ENCODE measurements around the gene CEMIP.
A peak's percentile ranks its signal among the peaks of the same experiment; 100 is the strongest.
"Not testable (repeated sequence)": the region's sequence is repeated elsewhere in the genome, so short reads cannot be mapped to it uniquely, and the experiment has no call there.

Gene CEMIP

GRCh38 chr15:80763235-80763634 lies 15.9 kb upstream of the CEMIP start:
- DNase-seq: not testable (repeated sequence)

- DNase-seq: no peak
Observed at GRCh38 chr15:80764535-80764934, 14.6 kb upstream of the CEMIP start.

- no peak for DNase-seq
Observed at GRCh38 chr15:80766275-80766674, 12.9 kb upstream of the CEMIP start.

- DNase-seq: no peak
Observed at GRCh38 chr15:80768158-80768557, 11.0 kb upstream of the CEMIP start.

- no peak for DNase-seq
Observed at GRCh38 chr15:80769153-80769828, 9.9 kb upstream of the CEMIP start.

- no peak for DNase-seq
Observed at GRCh38 chr15:80769829-80770705, 9.1 kb upstream of the CEMIP start.

GRCh38 chr15:80773122-80773551 lies 6.0 kb upstream of the CEMIP start:
- DNase-seq: no peak

- no peak for DNase-seq
Observed at GRCh38 chr15:80773792-80774352, 5.3 kb upstream of the CEMIP start.

- no peak for DNase-seq
Observed at GRCh38 chr15:80774486-80774885, 4.7 kb upstream of the CEMIP start.

- DNase-seq: no peak
Observed at GRCh38 chr15:80775338-80775737, 3.8 kb upstream of the CEMIP start.

GRCh38 chr15:80776420-80777045 lies 2.6 kb upstream of the CEMIP start:
- DNase-seq: peak; percentile 48

GRCh38 chr15:80777137-80777536 lies 2.0 kb upstream of the CEMIP start:
- DNase-seq: peak; percentile 89

- DNase-seq: no peak
Observed at GRCh38 chr15:80777826-80778620, 1.1 kb upstream of the CEMIP start.

- no peak for DNase-seq
Observed at GRCh38 chr15:80778621-80778963, 578 bp upstream of the CEMIP start.

- DNase-seq: no peak
Observed at GRCh38 chr15:80779658-80780415, 667 bp downstream of the CEMIP start.

GRCh38 chr15:80780416-80781221 lies 1.4 kb downstream of the CEMIP start:
- no peak for DNase-seq

GRCh38 chr15:80783260-80783659 lies 4.1 kb downstream of the CEMIP start:
- DNase-seq: no peak

- DNase-seq: no peak
Observed at GRCh38 chr15:80785335-80785734, 6.2 kb downstream of the CEMIP start.

- DNase-seq: no peak
Observed at GRCh38 chr15:80785811-80786354, 6.7 kb downstream of the CEMIP start.

- no peak for DNase-seq
Observed at GRCh38 chr15:80787316-80787715, 8.1 kb downstream of the CEMIP start.

GRCh38 chr15:80788536-80788935 lies 9.4 kb downstream of the CEMIP start:
- DNase-seq: peak; percentile 39

All from amniotic stem cell (primary cell).